ENCODE results near the gene ZBTB40.

The ZBTB40 gene

GRCh38 chr1:22556391-22557104 is 104.9 kb downstream of the ZBTB40 start:
- no peak for DNase-seq (ENCODE audit: low read depth)

DNA sequence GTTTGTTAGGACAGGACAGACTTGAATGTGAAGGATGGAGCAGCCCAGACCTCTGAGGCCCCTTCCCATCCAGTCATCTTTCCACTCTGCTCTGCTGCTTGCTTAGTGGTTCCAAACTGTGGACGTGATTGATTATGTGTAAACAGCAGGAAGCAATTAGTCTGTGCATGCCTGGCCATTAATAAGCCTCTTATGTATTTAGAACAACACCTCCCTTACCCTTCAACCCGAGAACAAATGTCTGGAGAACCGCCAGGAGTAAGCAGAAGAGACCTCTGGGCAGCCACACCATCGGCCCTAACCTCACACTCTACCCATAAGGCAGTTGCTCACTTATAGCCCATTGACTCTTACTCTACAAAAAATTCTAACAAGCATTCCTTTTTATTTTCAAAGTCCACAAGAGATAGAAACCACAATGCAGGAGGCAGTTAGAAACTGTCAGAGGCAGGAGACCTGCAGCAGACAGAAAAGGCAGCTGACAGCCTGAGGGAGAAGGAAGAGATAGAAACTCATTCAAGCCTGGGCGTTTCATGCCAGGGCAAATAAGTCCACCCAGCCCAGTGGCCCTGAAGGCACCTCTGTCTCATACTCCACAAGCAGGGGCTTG is 105.8 kb downstream of the ZBTB40 start:
- no peak for DNase-seq (ENCODE audit: low read depth)

- DNase-seq (ENCODE audit: low read depth) = no peak
These were observed 111.2 kb downstream of the ZBTB40 start, which contains the start of gene EPHA8 for GRCh38 chr1:22562584-22563583. TSS of gene EPHA8 (plus strand) at chr1:22563489. CDS start at chr1:22563636, 147 bp downstream.

GRCh38 chr1:22563671-22564602 is 112.3 kb downstream of the ZBTB40 start:
- no peak for DNase-seq (ENCODE audit: low read depth)

- DNase-seq (ENCODE audit: low read depth) = no peak
These were observed 114.5 kb downstream of the ZBTB40 start for GRCh38 chr1:22566161-22566560.

- DNase-seq (ENCODE audit: low read depth) = no peak
These were observed 115.5 kb downstream of the ZBTB40 start for GRCh38 chr1:22567197-22567596.

GRCh38 chr1:22567994-22568393 is 116.3 kb downstream of the ZBTB40 start:
- DNase-seq (ENCODE audit: low read depth) = no peak

DNA sequence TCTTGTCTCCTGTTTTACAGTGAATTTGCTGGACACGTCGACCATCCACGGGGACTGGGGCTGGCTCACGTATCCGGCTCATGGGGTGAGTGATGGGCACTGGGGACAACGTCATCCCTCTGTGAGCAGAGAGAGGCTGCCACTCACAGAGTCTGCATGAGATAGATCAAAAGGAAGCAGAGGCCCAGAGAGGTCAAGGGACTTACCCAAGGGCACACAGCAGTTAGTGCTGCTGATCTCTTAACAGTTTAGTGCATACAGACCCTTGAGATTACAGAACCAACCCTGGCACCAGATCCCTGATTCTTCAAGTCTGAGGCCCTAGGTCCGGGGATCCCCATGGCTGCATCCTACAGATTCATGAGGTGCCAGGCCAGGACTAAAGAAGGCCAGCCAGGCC is 117.6 kb downstream of the ZBTB40 start:
- DNase-seq (ENCODE audit: low read depth) = no peak

- DNase-seq (ENCODE audit: low read depth) = no peak
These were observed 118.7 kb downstream of the ZBTB40 start for GRCh38 chr1:22570140-22570909.

DNA sequence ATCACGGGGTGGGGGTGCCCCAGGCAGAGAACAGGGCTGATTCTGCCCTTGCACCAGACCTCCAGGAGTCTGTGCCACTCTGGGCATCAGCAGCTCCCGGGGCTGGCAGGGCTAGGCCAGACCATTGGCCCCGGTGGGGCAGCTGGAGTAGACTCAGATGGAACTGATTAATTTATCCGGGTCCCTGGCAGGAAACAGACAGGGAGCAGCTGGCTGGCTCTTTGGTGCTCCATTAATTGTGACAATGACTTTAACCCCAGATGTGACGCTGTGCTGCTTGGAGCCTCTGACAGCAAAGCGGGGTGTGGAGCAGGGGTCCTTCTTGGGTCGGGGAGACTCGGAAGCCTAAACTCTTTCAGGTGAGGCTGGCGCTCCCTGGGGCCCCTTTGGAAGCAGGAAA is 121.2 kb downstream of the ZBTB40 start:
- DNase-seq (ENCODE audit: low read depth) = no peak

GRCh38 chr1:22573237-22573636 is 121.6 kb downstream of the ZBTB40 start:
- no peak for DNase-seq (ENCODE audit: low read depth)

GRCh38 chr1:22575532-22576149 is 124.0 kb downstream of the ZBTB40 start:
- DNase-seq (ENCODE audit: low read depth) = no peak

GRCh38 chr1:22576150-22576544 is 124.5 kb downstream of the ZBTB40 start:
- no peak for DNase-seq (ENCODE audit: low read depth)

GRCh38 chr1:22576617-22577016 is 125.0 kb downstream of the ZBTB40 start:
- DNase-seq (ENCODE audit: low read depth) = no peak

DNA sequence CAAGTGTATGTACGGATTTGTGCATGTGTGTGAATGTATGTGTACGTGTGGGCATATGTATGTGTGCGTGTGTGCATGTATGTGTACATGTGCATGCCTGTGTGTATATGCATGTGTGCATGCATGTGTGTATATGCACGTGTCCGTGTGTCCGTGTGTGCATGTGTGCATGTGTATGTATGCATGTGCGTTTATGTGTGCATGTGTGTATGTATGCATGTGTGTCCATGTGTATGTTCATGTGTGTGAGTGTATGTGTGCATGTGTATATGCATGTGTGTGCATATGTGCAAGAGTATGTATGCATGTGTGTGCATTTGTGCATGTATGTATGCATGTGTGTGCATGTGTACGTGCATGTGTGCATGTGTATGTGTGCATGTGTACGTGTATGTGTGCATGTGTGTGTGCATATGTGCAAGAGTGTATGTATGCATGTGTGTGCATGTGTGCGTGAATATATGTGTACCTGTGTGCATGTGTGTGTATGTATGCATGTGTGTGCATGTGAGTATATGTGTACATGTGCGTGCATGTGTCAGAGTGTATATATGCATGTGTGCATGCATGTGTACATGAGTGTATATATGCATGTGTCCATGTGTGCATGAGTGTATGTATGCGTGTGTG is 127.2 kb downstream of the ZBTB40 start:
- DNase-seq (ENCODE audit: low read depth) = no peak

DNA sequence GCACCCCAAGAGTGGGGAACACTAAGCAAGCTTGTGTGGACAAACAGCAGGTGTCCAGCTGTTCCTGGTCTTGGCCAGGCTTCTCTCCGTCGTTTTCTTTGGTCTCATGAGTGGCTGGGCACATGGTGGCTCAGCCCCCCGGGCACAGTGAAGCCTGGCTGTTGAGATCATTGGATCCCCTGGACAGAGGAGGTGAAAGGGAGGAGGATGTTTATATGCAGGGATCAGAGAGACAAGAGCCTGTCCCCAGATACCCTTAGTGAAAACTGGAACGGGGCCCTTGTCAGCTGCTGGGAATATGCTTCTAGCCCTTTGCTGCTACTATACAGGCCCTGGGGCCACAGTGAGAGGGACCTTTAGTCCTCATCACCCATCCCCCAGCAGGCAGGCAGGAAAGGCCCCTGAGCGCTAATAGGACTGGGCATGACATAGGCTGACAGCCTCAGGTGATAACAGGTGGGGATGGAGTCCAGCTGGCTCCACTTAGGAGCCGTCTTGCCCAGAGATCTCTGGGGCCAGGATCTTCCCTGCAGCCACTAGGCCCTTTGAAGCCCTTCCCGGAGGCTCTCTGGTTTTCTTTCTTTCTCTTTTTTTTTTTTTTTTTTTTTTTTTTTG is 128.0 kb downstream of the ZBTB40 start:
- DNase-seq (ENCODE audit: low read depth) = no peak
